Fibroblast of villous mesenchyme (primary cell): ENCODE data around the gene NDUFAF8. TPM values are rescaled to one million over a fixed set of nuclear protein-coding genes. Genes with fewer than 3 reads are reported as not detected.

ENCODE experiments used
- DNase-seq: peaks from one replicate; pipeline ENCODE4 v3.0.0-alpha.2; 2010; ENCODE audit warnings: low read depth
- H3K4me3 ChIP-seq: 2 replicates; pipeline ENCODE4 v1.5.1; 2011; ENCODE audit warnings: low read depth, mild to moderate bottlenecking, low read length
- total RNA-seq: library from RNA; depleted of rRNA; stranded (reverse); fragments of >200 nt; gene quantifications from 2 replicates; pipeline ENCODE4 v1.2.3, GENCODE V29; 2012
- TF ChIP-seq, protein P1 (sequence below): IDR thresholded peaks from 2 replicates; pipeline ENCODE4 v1.5.1; 2012; ENCODE audit warnings: low read depth, mild to moderate bottlenecking, low read length; ENCODE audit not compliant: insufficient read depth

The NDUFAF8 gene
- total RNA-seq, 1 donor = 31.5 TPM

DNA sequence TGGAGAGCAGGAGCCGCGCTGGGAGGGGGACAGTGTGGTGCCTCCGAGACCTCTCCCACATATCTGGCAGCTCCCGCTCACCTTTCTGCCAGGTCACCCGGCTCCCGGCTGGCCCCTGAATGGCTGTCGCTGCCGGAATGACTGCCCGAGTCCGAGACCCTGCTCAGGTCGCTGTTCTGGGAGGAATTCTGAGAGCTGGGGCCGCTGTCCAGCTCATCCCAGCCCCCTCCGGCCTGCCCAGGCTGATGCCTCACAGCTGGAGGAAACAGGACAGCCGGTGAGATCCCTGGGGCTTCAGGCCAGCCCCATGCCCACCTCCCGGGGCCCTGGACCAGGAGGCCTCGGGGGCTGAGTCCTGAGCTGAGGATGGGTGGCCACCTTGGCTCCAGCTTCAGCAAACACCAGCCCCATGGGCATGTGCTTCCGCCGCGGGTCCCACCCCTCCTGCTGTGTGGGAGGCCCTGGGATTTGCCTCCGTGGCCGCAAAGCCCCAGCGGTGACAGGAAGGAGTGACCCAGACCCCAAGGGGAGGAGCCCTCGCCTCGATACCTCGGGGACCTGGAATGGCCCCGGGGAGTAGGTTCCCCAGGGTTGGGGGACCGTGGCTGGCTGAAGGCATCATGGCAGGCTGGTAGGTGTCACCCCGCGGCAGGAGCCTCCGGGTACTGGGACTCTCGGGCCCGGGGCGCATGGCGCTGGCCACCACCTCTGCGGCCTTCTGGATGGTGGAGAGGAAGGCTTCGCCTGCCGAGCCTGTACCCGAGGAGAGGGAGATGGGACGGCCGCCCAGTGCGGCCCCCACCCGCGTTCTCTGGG is 7.1 kb upstream of the NDUFAF8 start:
- no peak overlapping the region for H3K4me3 ChIP-seq
- TF ChIP-seq, protein P1, sequence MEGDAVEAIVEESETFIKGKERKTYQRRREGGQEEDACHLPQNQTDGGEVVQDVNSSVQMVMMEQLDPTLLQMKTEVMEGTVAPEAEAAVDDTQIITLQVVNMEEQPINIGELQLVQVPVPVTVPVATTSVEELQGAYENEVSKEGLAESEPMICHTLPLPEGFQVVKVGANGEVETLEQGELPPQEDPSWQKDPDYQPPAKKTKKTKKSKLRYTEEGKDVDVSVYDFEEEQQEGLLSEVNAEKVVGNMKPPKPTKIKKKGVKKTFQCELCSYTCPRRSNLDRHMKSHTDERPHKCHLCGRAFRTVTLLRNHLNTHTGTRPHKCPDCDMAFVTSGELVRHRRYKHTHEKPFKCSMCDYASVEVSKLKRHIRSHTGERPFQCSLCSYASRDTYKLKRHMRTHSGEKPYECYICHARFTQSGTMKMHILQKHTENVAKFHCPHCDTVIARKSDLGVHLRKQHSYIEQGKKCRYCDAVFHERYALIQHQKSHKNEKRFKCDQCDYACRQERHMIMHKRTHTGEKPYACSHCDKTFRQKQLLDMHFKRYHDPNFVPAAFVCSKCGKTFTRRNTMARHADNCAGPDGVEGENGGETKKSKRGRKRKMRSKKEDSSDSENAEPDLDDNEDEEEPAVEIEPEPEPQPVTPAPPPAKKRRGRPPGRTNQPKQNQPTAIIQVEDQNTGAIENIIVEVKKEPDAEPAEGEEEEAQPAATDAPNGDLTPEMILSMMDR = no peak
- DNase-seq = no peak

DNA sequence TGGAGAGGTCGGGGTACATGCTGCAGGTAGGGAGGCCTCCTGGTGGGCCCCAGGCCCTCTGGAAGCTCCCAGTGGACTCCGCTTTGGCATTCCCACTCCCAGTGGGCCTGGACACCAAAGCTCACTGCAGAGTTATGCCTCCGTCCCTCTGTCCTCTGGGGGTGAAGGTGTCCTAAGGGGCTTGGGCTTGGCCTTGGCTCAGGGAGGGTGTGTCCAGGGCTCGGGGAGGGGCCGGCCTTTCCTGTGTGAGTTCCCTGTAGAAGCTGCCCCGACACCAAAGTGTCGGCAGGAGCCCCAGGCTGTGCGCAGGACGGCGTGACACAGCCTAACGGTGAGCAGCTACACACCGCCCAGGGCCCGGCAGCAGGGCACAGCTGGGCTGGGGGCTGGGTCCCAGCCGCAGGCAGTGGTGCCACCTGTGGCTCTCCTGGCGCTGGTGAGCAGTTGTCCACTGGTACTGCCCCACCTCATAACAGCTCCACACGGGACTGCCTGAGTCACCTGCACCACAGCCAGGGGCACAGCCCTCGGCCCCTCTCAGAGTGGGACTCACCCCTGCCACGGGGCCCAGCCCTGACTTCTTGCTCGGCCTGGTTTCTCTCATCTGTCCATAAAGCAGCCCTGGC is 6.4 kb upstream of the NDUFAF8 start:
- DNase-seq = no peak
- TF ChIP-seq, protein P1 = no peak
- H3K4me3 ChIP-seq = no peak overlapping the region

DNA sequence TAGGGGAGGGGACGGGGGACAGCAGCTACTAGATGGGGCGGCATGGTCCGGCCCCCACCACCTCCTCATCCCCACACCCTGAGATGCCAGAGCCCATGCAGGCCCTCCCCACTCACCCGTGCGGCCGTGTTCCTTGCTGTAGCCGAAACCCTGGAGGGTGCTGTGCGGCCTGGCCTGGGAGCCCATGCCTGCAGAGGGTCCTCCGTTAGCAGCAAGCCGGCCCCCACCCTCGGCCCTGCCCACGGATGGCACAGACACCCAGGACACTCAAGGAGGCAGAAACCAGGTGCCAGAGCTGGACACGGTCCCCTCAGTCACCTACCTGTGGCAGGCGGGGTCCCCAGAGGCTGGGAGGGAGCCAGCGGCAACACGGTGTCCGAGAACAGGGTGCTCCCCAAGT is 5.8 kb upstream of the NDUFAF8 start:
- TF ChIP-seq, protein P1 = no peak
- no peak for DNase-seq
- H3K4me3 ChIP-seq = no peak overlapping the region

DNA sequence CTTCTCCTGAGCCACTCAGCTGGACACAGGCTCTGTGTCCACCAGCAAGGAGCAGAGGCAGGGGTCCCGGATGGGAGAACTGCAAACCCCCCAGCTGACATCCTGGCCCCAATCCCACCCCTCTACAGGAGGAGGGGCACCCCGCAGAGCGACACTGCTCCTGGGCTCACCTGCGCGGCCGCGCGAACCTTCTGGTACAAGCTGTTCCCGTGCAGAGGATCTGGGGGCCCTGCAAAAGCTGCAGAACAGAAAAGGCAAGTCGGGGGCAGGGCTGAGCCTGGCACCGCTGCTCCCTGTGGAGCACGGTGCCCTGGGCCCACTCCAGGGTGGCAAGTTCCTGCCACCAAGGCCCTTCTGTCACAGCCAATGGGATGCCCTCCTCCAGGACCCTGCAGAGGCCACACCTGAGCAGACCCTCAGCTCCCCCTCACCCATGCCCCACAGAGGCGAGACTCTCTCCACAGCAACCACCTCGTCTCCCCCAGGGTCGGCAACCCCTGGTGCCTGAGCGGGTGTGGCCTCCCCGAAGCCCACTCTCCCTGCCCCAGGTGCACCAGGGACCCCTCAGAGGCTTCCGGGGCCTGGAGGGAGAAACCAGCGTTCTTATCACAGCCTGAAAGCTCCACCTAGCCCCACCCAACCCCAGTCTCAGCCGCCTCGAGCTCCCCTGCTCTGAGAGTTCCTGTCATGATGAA is 5.2 kb upstream of the NDUFAF8 start:
- H3K4me3 ChIP-seq = no peak overlapping the region
- TF ChIP-seq, protein P1 = no peak
- DNase-seq = no peak

DNA sequence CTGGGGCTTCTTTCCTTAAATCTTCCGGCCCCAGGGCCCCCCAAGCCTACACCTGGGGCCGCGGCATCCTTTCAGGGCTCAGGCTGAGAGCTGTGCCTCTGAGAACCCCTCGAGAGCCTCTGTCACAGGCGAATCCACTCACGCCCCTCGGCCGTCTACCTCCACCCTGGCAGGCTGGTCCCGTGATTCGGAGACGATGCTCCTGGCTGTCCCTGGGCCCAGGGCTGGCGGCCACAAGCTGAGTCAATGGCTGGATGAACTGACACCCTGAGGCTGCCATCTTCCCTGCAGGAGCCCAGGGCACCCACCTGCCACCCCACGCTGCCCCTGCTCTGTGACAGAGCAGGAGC is 4.6 kb upstream of the NDUFAF8 start:
- TF ChIP-seq, protein P1 = no peak
- no peak overlapping the region for H3K4me3 ChIP-seq
- DNase-seq = no peak

DNA sequence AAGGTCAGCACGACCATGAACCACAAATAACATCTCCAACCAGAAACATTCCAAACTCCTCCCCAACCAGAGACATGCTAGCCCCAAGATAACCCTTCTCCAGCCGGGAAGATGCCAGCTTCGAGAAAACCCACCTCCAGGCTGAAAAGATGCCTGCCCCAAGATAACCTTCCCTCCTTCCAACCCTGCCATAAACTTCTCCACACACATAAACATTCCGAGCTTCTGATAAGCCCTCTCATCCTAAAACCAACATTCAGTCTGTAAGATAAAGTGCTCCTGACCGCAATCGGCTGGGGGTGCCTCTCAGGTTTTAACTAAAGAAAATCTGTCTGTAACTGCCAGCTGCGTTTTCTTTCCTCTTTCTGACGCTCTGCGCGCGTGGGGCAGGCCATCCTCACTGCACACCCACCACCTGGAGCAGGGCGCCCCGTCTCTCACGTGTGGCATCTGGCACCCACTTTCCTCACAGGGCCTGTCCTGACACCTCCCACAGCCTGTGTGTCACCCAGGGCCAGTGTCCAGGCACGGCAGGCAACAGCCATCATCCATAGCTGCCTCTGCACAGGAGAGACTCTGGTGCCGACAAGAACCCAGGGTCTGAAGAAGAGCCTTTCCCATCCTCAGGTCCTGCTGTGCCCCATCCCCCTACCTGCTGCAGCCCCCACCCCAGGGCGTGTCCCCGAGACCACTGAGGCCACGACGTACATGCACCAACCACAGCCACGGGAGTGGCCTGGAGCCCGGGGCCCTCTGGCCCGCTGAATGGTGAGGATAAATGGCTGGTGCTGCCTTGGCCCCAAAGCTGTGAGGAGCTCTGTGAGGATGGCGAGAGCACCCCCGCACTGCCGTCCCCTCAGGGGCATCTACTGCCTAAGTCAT is 3.9 kb upstream of the NDUFAF8 start:
- DNase-seq = peak; percentile 77
- TF ChIP-seq, protein P1 = no peak

More for the DNA sequence above, 3.9 kb upstream of the NDUFAF8 start:
- no peak overlapping the region for H3K4me3 ChIP-seq
